WI38 (cell line): ENCODE data around the gene NUP214.
"Not testable (repeated sequence)": the region's sequence is repeated elsewhere in the genome, so short reads cannot be mapped to it uniquely, and the experiment has no call there.

ENCODE experiments used
- H3K4me3 ChIP-seq: 2 replicates; pipeline ENCODE4 v1.5.1; 2011; ENCODE audit warnings: low read depth, mild to moderate bottlenecking, control low read depth, low read length
- TF ChIP-seq, protein P1 (sequence below): IDR thresholded peaks from 2 replicates; pipeline ENCODE4 v1.5.1; 2012; ENCODE audit warnings: low read depth, mild to moderate bottlenecking, control low read depth, low read length

Gene NUP214

DNA sequence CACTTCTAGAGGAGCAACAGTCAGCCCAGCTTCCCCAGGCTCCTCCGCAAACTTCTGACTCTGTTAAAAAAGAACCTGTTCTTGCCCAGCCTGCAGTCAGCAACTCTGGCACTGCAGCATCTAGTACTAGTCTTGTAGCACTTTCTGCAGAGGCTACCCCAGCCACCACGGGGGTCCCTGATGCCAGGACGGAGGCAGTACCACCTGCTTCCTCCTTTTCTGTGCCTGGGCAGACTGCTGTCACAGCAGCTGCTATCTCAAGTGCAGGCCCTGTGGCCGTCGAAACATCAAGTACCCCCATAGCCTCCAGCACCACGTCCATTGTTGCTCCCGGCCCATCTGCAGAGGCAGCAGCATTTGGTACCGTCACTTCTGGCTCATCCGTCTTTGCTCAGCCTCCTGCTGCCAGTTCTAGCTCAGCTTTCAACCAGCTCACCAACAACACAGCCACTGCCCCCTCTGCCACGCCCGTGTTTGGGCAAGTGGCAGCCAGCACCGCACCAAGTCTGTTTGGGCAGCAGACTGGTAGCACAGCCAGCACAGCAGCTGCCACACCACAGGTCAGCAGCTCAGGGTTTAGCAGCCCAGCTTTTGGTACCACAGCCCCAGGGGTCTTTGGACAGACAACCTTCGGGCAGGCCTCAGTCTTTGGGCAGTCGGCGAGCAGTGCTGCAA lies 72.8 kb downstream of the NUP214 start:
- TF ChIP-seq, protein P1, sequence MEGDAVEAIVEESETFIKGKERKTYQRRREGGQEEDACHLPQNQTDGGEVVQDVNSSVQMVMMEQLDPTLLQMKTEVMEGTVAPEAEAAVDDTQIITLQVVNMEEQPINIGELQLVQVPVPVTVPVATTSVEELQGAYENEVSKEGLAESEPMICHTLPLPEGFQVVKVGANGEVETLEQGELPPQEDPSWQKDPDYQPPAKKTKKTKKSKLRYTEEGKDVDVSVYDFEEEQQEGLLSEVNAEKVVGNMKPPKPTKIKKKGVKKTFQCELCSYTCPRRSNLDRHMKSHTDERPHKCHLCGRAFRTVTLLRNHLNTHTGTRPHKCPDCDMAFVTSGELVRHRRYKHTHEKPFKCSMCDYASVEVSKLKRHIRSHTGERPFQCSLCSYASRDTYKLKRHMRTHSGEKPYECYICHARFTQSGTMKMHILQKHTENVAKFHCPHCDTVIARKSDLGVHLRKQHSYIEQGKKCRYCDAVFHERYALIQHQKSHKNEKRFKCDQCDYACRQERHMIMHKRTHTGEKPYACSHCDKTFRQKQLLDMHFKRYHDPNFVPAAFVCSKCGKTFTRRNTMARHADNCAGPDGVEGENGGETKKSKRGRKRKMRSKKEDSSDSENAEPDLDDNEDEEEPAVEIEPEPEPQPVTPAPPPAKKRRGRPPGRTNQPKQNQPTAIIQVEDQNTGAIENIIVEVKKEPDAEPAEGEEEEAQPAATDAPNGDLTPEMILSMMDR, result no peak
- H3K4me3 ChIP-seq, result no peak overlapping the region

DNA sequence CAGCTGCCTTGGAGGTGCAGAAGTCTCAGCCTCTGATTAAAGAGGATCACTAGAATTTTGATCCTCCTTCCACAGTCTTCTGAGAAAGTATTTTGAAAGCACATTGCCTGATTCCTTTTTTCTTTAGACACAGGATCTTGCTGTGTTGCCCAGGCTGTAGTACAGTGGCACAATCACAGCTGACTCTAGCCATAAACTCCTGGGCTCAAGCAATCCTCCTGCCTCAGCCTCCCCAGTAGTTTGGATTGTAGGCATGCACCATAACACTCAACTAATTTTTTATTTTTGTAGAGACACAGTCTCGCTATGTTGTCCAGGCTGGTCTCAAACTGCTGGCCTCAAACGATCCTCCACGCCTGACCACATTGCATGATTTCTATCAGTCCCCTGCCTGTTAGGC lies 76.5 kb downstream of the NUP214 start:
- TF ChIP-seq, protein P1, result no peak
- H3K4me3 ChIP-seq, result no peak overlapping the region

DNA sequence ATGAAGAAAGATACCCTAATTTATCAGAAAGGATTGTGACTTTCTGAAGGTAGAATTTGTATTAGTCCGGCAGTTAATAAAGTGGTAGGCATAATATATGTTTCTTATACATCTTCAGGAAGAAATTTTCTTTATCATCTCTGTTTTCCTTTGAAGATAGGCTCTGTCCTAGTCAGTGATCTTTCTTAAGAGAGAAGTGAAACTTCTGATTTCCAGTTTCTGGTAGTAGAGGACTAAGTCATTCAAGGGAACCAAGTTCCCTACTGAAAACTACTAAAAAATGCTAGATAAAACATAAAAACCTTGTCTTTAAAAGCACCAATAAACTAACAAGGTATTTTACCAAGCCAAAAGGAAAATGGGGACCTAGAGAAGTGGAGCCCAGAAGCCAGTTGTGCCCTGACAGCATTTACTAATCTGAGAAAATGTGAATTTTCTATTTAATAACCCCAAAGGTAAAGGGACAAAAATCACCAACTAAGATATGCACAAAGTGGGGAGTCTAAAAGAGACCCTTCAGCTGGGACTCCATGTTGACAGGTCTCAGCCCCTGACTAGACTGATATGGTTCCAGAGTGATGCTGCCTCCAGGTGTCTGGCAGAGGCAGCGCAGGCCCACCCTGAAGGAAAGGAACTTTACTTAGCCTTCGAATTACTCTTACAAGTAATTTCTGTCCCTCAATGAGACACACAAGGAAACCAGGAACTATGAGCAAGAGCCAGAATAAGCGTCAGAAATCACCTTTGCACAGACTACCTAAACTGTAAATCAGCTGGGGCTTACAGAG lies 78.2 kb downstream of the NUP214 start:
- TF ChIP-seq, protein P1, result peak; percentile 35
- no peak overlapping the region for H3K4me3 ChIP-seq

DNA sequence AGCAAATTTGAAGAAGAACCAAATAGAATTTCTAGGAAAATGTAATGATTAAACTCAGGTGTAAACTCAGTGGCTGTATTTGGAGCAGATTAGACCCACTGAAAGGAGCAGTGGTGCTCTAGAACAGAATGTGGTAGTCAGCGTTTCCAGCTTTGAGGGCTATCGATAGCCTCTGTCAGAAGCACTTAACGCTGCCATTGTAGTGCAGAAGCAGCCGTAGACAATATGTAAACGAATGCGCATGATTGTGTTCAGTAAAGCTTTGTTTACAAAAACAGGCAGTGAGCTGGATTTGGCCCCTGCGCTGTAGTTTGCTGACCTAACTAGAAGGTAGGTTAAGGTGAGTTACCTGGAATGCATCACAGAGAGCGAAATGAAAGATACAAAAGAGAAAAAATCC lies 78.9 kb downstream of the NUP214 start:
- no peak overlapping the region for H3K4me3 ChIP-seq
- TF ChIP-seq, protein P1, result no peak

DNA sequence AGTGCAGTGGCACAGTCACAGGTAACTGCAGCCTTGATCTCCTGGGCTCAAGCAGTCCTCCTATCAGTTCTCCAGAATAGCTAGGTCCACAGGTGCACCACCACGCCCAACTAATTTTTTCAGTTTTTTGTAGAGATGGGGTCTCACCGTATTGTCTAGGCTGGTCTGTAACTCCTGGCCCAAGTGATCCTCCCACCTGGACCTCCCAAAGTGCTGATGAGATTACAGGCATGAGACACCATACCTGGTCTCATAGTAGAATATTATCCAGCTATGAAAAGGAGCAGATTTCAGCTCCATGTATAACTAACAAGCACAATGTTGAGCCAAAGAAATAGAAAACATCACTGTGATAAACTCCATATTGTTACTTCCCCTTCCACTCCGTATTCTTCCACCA lies 81.1 kb downstream of the NUP214 start:
- H3K4me3 ChIP-seq, result no peak overlapping the region
- TF ChIP-seq, protein P1, result no peak

DNA sequence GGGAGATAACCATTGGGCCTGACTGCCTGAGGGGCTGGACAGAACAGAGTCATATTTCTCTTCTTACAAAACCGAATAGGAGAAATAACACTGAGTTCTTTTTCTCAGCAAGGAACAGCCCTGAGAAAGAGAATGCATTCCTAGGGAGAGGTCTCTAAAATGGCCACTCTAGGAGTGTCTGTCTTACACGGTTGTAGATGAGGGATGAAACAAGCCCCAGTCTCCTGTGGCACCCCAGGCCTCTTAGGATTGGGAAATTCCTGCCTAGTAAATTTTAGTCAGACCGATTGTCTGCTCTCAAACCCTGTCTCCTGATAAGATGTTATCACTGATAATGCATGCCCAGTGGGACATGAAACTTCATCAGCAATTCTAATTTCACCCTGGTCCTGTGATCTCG lies 86.5 kb downstream of the NUP214 start:
- H3K4me3 ChIP-seq, result not testable (repeated sequence)

DNA sequence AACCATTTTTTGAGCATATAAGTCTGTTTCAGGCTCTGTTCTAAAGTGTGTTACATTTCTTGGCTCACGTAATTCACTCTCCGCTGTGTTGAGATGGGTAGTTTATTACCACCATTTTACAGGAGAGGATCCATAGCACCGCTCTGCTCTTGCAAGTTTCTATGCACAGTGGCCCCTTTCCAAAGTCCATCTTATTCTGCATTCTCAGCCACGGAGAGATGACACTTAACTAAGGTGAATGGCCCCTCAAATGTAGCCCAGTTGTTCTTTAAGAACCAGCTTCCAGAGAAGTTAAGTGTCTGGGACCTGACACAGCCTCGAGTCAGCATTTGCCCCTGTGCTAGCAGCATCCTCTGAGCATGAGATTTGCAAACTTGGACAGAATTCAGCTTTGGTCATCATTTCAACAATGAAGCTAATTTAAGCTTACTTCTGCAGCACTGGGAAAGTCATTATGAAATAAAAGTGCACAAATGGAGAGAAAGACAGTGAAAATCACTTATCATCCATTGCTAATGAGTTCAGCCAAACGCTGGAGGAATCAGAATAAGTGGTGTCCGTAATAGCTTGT lies 89.0 kb downstream of the NUP214 start:
- TF ChIP-seq, protein P1, result no peak
- no peak overlapping the region for H3K4me3 ChIP-seq
